ENCODE data around the gene OR10V1.

DNA sequence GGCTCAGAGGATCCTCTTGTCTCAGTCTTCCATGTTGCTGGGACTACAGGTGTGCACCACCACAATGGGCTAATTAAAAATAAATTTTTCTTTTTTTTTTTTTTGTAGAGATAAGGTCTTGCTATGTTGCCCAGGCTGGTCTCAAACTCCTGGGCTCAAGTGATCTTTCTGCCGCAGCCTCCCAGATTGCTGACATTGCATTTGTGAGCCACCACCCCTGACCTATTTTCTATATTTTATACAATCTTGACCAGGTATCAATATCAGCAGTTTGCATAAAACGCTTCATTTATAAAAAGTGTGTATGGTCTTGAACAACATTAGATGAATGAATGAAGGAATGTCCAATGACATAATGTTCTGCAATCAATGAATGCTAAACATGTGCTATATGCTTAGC is 32.5 kb upstream of the OR10V1 start:
- TF ChIP-seq, protein P1, sequence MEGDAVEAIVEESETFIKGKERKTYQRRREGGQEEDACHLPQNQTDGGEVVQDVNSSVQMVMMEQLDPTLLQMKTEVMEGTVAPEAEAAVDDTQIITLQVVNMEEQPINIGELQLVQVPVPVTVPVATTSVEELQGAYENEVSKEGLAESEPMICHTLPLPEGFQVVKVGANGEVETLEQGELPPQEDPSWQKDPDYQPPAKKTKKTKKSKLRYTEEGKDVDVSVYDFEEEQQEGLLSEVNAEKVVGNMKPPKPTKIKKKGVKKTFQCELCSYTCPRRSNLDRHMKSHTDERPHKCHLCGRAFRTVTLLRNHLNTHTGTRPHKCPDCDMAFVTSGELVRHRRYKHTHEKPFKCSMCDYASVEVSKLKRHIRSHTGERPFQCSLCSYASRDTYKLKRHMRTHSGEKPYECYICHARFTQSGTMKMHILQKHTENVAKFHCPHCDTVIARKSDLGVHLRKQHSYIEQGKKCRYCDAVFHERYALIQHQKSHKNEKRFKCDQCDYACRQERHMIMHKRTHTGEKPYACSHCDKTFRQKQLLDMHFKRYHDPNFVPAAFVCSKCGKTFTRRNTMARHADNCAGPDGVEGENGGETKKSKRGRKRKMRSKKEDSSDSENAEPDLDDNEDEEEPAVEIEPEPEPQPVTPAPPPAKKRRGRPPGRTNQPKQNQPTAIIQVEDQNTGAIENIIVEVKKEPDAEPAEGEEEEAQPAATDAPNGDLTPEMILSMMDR (IDR thresholded peaks at IDR 0.05): no peak
- TF ChIP-seq RNF2 (IDR thresholded peaks at IDR 0.05; ENCODE audit: borderline replicate concordance, low read depth): no peak
- TF ChIP-seq, protein P2, sequence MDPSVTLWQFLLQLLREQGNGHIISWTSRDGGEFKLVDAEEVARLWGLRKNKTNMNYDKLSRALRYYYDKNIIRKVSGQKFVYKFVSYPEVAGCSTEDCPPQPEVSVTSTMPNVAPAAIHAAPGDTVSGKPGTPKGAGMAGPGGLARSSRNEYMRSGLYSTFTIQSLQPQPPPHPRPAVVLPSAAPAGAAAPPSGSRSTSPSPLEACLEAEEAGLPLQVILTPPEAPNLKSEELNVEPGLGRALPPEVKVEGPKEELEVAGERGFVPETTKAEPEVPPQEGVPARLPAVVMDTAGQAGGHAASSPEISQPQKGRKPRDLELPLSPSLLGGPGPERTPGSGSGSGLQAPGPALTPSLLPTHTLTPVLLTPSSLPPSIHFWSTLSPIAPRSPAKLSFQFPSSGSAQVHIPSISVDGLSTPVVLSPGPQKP (IDR thresholded peaks at IDR 0.05; ENCODE audit: low read depth, low read length): no peak
- TF ChIP-seq, protein P3, sequence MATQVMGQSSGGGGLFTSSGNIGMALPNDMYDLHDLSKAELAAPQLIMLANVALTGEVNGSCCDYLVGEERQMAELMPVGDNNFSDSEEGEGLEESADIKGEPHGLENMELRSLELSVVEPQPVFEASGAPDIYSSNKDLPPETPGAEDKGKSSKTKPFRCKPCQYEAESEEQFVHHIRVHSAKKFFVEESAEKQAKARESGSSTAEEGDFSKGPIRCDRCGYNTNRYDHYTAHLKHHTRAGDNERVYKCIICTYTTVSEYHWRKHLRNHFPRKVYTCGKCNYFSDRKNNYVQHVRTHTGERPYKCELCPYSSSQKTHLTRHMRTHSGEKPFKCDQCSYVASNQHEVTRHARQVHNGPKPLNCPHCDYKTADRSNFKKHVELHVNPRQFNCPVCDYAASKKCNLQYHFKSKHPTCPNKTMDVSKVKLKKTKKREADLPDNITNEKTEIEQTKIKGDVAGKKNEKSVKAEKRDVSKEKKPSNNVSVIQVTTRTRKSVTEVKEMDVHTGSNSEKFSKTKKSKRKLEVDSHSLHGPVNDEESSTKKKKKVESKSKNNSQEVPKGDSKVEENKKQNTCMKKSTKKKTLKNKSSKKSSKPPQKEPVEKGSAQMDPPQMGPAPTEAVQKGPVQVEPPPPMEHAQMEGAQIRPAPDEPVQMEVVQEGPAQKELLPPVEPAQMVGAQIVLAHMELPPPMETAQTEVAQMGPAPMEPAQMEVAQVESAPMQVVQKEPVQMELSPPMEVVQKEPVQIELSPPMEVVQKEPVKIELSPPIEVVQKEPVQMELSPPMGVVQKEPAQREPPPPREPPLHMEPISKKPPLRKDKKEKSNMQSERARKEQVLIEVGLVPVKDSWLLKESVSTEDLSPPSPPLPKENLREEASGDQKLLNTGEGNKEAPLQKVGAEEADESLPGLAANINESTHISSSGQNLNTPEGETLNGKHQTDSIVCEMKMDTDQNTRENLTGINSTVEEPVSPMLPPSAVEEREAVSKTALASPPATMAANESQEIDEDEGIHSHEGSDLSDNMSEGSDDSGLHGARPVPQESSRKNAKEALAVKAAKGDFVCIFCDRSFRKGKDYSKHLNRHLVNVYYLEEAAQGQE (IDR thresholded peaks at IDR 0.05): no peak
- no peak for TF ChIP-seq ZFP36 (IDR thresholded peaks at IDR 0.05; ENCODE audit: borderline replicate concordance, partially characterized antibody)
- TF ChIP-seq JUNB (IDR thresholded peaks at IDR 0.05): no peak
- TF ChIP-seq, protein P4, sequence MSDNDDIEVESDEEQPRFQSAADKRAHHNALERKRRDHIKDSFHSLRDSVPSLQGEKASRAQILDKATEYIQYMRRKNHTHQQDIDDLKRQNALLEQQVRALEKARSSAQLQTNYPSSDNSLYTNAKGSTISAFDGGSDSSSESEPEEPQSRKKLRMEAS (IDR thresholded peaks at IDR 0.05): no peak
- TF ChIP-seq ESRRA (IDR thresholded peaks at IDR 0.05; ENCODE audit: borderline replicate concordance, low read length): no peak
- TF ChIP-seq EP300 (IDR thresholded peaks at IDR 0.05): no peak
- TF ChIP-seq TP53 (CRISPR knock-in tag; IDR thresholded peaks at IDR 0.05): no peak
